Measurements from ENCODE around the gene HS1BP3. TPM values are rescaled to one million over a fixed set of nuclear protein-coding genes. Genes with fewer than 3 reads are reported as not detected.

Gene HS1BP3
- total RNA-seq, 6 donors from 2014 or later, result 41.0 to 45.8 (median 42.7) TPM

- Histone ChIP-seq H3K4me1 (peaks cover 30 to 66% (median 36%) of the 10 kb centered on the region in 4 donors), H3K27me3 (peaks cover 0 to 75% (median 45%) of the 10 kb centered on the region in 4 donors), H3K36me3 (no peaks in the 10 kb centered on the region), H3K27ac (no peak overlapping the region), H3K4me3 (no peak overlapping the region), H3K9me3 (peaks cover 0 to 8% (median 0%) of the 10 kb centered on the region in 4 donors)
- no peak for TF ChIP-seq POLR2AphosphoS5 (IDR thresholded peaks at IDR 0.05)
- WGBS, 2 donors, result 71 to 72% methylated on average over 5 to 7 of the region's 8 CpGs
- DNase-seq (no peak), ATAC-seq (ENCODE audit: low FRiP score in 2 of 2) (no peak)
Measured at GRCh38 chr2:20668871-20669475, 18.1 kb upstream of the HS1BP3 start.

DNA sequence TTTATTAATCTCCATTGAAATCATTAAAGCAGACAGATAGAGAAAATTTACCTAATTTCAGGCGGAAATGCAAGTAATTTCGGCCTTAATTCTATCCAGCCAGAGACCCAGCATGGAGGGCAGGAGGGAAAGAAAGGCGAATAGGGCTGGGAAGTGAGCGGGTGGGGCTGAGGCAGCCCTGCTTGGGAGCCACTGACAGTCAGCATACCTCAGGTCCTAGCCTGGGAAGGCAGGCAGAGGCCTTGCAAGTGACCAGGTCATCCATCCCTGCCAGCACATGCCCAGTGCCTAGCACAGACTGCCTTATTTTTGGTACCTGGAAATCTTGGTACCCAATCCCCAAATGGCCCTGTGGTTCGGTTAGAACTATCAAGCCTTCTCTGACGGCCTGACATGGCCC lies 17.6 kb upstream of the HS1BP3 start:
- Histone ChIP-seq H3K27me3 (peaks cover 0 to 75% (median 44%) of the 10 kb centered on the region in 4 donors), H3K27ac (no peak overlapping the region), H3K4me1 (peaks cover 30 to 66% (median 36%) of the 10 kb centered on the region in 4 donors), H3K36me3 (no peaks in the 10 kb centered on the region), H3K9me3 (peaks cover 0 to 8% (median 0%) of the 10 kb centered on the region in 4 donors), H3K4me3 (no peak overlapping the region)
- TF ChIP-seq POLR2A (IDR thresholded peaks at IDR 0.05) (no peak), CTCF (IDR thresholded peaks at IDR 0.05) (no peak), POLR2AphosphoS5 (IDR thresholded peaks at IDR 0.05) (no peak), EP300 (IDR thresholded peaks at IDR 0.05) (no peak)
- 81 to 92% methylated on average over 4 to 6 of the region's 6 CpGs for WGBS, 2 donors
- ATAC-seq (ENCODE audit: low FRiP score in 2 of 2), result no peak
- DNase-seq, result no peak

DNA sequence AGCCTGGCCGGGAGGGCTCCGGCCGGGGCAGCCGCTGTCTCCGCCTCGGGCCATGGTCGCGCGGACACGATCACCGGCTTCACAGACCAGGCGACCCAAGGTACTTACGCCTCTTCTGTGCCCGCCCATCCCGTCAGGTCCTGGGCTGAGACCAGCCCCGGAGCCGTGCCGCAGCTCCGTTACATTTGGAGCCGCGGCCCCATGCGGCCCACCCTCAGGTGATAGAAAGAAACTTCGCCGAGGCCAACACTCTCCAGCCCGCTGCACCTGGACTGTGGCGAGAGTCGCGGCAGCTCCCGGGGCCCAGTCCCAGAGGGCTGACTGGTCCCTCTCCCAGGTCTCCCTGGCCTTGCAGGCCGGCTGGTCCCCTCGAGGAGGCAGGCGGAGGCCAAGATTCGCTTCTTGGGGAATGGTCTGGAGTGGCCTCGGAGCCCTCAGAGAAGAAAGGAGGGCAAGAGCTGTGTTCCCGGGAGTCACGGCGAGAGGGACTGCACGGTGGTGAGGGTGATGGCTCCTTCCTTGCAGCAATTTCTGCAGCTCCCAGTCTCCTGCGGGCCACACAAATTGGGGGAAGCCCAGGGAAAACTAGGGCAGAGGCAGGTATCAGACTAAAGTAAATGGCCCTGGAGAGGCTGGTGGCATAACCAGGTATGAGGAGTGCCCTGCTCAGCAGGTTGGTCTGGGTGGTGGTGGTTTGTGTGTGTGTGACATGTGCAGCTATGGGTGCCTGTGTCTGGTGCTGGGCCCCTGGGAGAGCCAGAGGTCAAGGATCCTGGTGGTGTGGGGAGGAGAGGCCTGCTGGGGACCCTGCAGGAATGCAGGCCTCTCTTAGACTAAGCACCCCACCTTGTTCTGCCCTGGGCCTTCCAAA lies 16.9 kb upstream of the HS1BP3 start:
- peak in 1 of 2 donors; percentile 47 for ATAC-seq (ENCODE audit: low FRiP score in 2 of 2)
- Histone ChIP-seq H3K27ac (no peak overlapping the region), H3K4me3 (peak overlapping the region in 3 of 4 donors; percentile 42 to 52 (median 51)), H3K27me3 (peaks cover 0 to 74% (median 44%) of the 10 kb centered on the region in 4 donors), H3K36me3 (no peaks in the 10 kb centered on the region), H3K4me1 (peaks cover 30 to 66% (median 36%) of the 10 kb centered on the region in 4 donors), H3K9me3 (peaks cover 0 to 8% (median 0%) of the 10 kb centered on the region in 4 donors)
- TF ChIP-seq POLR2A (IDR thresholded peaks at IDR 0.05) (no peak), CTCF (IDR thresholded peaks at IDR 0.05) (no peak), EP300 (IDR thresholded peaks at IDR 0.05) (no peak), POLR2AphosphoS5 (IDR thresholded peaks at IDR 0.05) (no peak)
- 9 to 49% methylated on average over 11 to 17 of the region's 39 CpGs for WGBS, 2 donors
- DNase-seq, result peak in 1 of 2 donors; percentile 84

DNA sequence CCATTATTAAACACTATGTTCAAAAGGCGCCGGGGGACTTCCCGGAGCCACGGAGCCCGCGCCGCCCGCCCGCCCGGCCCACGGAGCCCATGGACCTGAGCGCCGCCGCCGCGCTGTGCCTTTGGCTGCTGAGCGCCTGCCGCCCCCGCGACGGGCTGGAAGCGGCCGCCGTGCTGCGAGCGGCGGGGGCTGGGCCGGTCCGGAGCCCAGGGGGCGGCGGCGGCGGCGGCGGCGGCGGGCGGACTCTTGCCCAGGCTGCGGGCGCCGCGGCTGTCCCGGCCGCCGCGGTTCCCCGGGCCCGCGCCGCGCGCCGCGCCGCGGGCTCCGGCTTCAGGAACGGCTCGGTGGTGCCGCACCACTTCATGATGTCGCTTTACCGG lies 16.2 kb upstream of the HS1BP3 start:
- DNase-seq (peak in 1 of 2 donors; percentile 87), ATAC-seq (ENCODE audit: low FRiP score in 2 of 2) (peak in 1 of 2 donors; percentile 34)
- H3K27me3 ChIP-seq, result peaks cover 0 to 68% (median 41%) of the 10 kb centered on the region in 4 donors
- no peak for TF ChIP-seq EP300 (IDR thresholded peaks at IDR 0.05)
- TF ChIP-seq POLR2A (IDR thresholded peaks at IDR 0.05), result no peak
- no peak for TF ChIP-seq CTCF (IDR thresholded peaks at IDR 0.05)
- no peak for TF ChIP-seq POLR2AphosphoS5 (IDR thresholded peaks at IDR 0.05)
- H3K4me1 ChIP-seq, result peaks cover 26 to 62% (median 36%) of the 10 kb centered on the region in 4 donors
- H3K4me3 ChIP-seq, result peak overlapping the region in 3 of 4 donors; percentile 42 to 52 (median 51)
- H3K36me3 ChIP-seq, result no peaks in the 10 kb centered on the region
- no CpG with 5 or more reads among the region's 62 CpGs for WGBS, 2 donors
- H3K27ac ChIP-seq, result no peak overlapping the region
- peaks cover 0 to 8% (median 0%) of the 10 kb centered on the region in 4 donors for H3K9me3 ChIP-seq

Data from upper lobe of left lung (tissue), 6 donors.